Prostate gland (tissue), 2 donors: ENCODE results near the gene TCF12. TPM values are rescaled to one million over a fixed set of nuclear protein-coding genes. Genes with fewer than 3 reads are reported as not detected.
"Not testable (repeated sequence)": the region's sequence is repeated elsewhere in the genome, so short reads cannot be mapped to it uniquely, and the experiment has no call there.

Experiments
- DNase-seq: peaks from one replicate; pipeline ENCODE4 v3.0.0-alpha.2; 2019; ENCODE audit warnings: low spot score
- H3K27ac ChIP-seq, 2 donors: fragments of 200-600 bp; sonication (generic); 2 replicates each; pipeline ENCODE4 v1.5.1; 2017 to 2019
- H3K27me3 ChIP-seq: fragments of 200-600 bp; sonication (generic); replicated peaks from 2 replicates; pipeline ENCODE4 v1.5.1; 2019; ENCODE audit not compliant: insufficient read depth
- H3K36me3 ChIP-seq, 2 donors: fragments of 200-600 bp; sonication (generic); 1 replicate in 1 of 2; 2 replicates in 1 of 2; pipeline versions ENCODE4 v1.5.1 to v1.8.1; 2017 to 2019
- H3K4me1 ChIP-seq: fragments of 200-600 bp; sonication (generic); replicated peaks from 2 replicates; pipeline ENCODE4 v1.5.1; 2019
- H3K4me3 ChIP-seq, 2 donors: fragments of 200-600 bp; sonication (generic); 2 replicates each; pipeline ENCODE4 v1.5.1; 2017 to 2019
- H3K9me3 ChIP-seq: fragments of 200-600 bp; sonication (generic); 2 replicates; pipeline ENCODE4 v1.5.1; 2017
- CTCF ChIP-seq, 4 experiments: fragments of 200-600 bp in 2 of 4; fragments of 450-650 bp in 2 of 4; sonication (generic) in 2 of 4; IDR thresholded peaks; 1 replicate in 3 of 4; 2 replicates in 1 of 4; pipeline ENCODE4 v1.5.1; 2016 to 2019; ENCODE audit warnings: antibody characterized with exemption in 4 of 4, mild to moderate bottlenecking in 2 of 4, moderate library complexity in 2 of 4
- POLR2A ChIP-seq: fragments of 450-650 bp; IDR thresholded peaks from one replicate; pipeline ENCODE4 v1.6.1; 2016; ENCODE audit warnings: antibody characterized with exemption, mild to moderate bottlenecking
- POLR2AphosphoS5 ChIP-seq: sonication (generic); formaldehyde crosslinking; IDR thresholded peaks from one replicate; pipeline ENCODE4 v1.6.1; 2017; ENCODE audit warnings: antibody characterized with exemption
- WGBS: methylation state at CpG from one replicate; pipeline ENCODE4 v1.1.5; 2018; 5-methylcytosine and 5-hydroxymethylcytosine counted together
- intact Hi-C: fragments of 100-400 bp; cut with DNase I; formaldehyde crosslinking; loops from one replicate; pipeline ENCODE4 v1.14.2; 2022
- total RNA-seq, 2 donors: library from RNA; depleted of rRNA; stranded (reverse); fragments of >200 nt; gene quantifications; one replicate each; pipeline ENCODE4 v1.1.0, GENCODE V29; 2016

Gene TCF12
- total RNA-seq, 2 donors from 2014 or later, result 95.4 to 123 TPM

DNA sequence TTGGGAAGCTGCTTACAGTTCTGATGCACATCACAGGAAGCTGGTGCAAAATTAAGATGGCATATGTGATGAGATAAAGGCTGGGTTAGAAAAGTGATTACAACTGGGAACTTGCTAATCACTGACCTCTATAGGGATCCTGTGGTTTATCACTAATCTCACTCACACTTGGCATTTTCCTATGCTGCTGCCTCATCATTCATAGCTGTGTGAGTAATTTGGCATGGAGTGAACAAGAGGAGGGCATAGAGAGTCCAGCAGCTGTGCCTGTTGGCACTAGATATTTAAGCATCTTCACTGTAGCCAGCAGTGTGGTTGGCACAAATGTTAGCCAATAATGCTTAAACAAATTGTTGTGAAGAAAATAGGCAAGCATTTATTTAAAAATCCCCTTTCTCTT lies 240.1 kb downstream of the TCF12 start:
- no peak for DNase-seq
- intact Hi-C loops, result no loop called here
- Histone ChIP-seq H3K9me3 (no peaks in the 10 kb centered on the region), H3K4me1 (no peaks in the 10 kb centered on the region), H3K27ac (no peak overlapping the region), H3K36me3 (no peaks in the 10 kb centered on the region), H3K27me3 (no peaks in the 10 kb centered on the region), H3K4me3 (no peak overlapping the region)
- TF ChIP-seq CTCF (IDR thresholded peaks at IDR 0.05) (no peak), POLR2A (no peak), POLR2AphosphoS5 (no peak)

GRCh38 chr15:57158997-57159668 lies 240.7 kb downstream of the TCF12 start:
- TF ChIP-seq CTCF (IDR thresholded peaks at IDR 0.05), result no peak
- no peak for TF ChIP-seq POLR2AphosphoS5
- no peak for TF ChIP-seq POLR2A
- 56% methylated on average over 4 of the region's 4 CpGs for WGBS
- Histone ChIP-seq H3K4me3 (no peak overlapping the region), H3K9me3 (no peaks in the 10 kb centered on the region), H3K4me1 (no peaks in the 10 kb centered on the region), H3K36me3 (no peaks in the 10 kb centered on the region), H3K27ac (no peak overlapping the region), H3K27me3 (no peaks in the 10 kb centered on the region)
- DNase-seq, result no peak
- intact Hi-C loops, result no loop called here

DNA sequence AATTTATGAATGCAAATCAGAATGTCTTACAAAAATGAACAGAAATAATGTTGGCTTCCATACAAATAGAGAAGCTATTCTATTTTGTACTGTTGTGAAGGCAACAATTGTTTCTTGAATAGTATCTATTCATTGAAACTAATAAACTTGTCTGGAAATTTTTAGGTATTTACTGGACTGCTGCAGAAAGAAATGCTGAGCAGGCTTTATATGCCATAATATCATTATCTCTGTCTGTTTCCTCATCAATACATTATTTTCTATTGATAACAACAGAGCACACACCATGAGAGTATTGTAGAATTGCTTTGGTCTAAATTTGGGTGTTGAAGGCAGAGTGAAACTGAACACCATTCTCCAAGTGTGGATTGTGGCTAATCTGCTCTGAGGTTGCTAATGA lies 241.3 kb downstream of the TCF12 start:
- no peak for TF ChIP-seq POLR2AphosphoS5
- no peak for TF ChIP-seq POLR2A
- no peak for TF ChIP-seq CTCF (IDR thresholded peaks at IDR 0.05)
- no peaks in the 10 kb centered on the region for H3K27me3 ChIP-seq
- no peak overlapping the region for H3K27ac ChIP-seq
- H3K9me3 ChIP-seq, result no peaks in the 10 kb centered on the region
- no peaks in the 10 kb centered on the region for H3K36me3 ChIP-seq
- intact Hi-C loops, result no loop called here
- no peaks in the 10 kb centered on the region for H3K4me1 ChIP-seq
- no peak for DNase-seq
- no peak overlapping the region for H3K4me3 ChIP-seq

DNA sequence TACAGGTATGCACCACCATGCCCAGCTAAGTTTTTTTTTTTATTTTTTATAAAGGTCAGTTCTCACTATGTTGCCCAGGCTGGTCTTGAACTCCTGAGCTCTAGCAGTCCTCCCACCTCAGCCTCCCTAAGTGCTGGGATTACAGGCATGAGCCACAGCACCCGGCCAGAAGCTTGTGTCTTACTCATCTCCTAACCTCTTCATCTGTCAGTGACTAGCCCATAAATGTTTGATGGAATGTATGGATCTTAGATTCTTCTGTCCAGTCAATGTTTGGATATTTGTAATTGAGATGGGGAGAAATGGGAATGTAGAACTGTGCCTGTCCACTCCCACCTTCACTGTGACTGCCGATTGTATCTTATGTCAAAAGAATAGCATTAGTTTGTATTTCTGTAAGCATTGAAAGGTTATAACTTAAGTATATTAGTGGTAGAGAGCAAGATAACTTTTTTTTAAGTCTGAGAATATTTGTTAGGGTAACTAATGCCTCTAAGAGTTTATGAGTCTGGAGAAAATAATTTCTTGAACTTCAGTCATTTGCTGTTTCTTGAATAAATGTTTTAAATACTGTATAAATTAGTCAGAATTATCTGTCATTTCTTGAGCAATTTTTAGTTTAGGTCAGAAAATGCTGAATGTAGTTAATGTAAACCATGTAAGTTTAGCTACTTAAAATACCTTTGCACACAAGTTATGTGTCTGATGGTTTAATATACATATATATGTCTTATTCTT lies 242.5 kb downstream of the TCF12 start:
- H3K4me1 ChIP-seq, result no peaks in the 10 kb centered on the region
- intact Hi-C loops, result no loop called here
- no peaks in the 10 kb centered on the region for H3K9me3 ChIP-seq
- 50% methylated on average over 2 of the region's 2 CpGs for WGBS
- H3K4me3 ChIP-seq, result no peak overlapping the region
- no peak for DNase-seq
- H3K36me3 ChIP-seq, result no peaks in the 10 kb centered on the region
- H3K27me3 ChIP-seq, result no peaks in the 10 kb centered on the region
- no peak for TF ChIP-seq CTCF (IDR thresholded peaks at IDR 0.05)
- no peak for TF ChIP-seq POLR2AphosphoS5
- TF ChIP-seq POLR2A, result no peak
- no peak overlapping the region for H3K27ac ChIP-seq

GRCh38 chr15:57164251-57164650 lies 245.8 kb downstream of the TCF12 start:
- H3K4me1 ChIP-seq, H3K27ac ChIP-seq, H3K27me3 ChIP-seq, H3K9me3 ChIP-seq, intact Hi-C loops, H3K36me3 ChIP-seq, DNase-seq, H3K4me3 ChIP-seq: not testable (repeated sequence)
- WGBS, result 94% methylated on average over 7 of the region's 7 CpGs
